HepG2 (cell line): ENCODE results near the gene RTBDN. TPM values are rescaled to one million over a fixed set of nuclear protein-coding genes. Genes with fewer than 3 reads are reported as not detected.

ENCODE experiments used
- ATF1 ChIP-seq: IDR thresholded peaks from 2 replicates; pipeline ENCODE4 v1.6.1; 2016; ENCODE audit warnings: mild to moderate bottlenecking, control low read depth
- MED13 ChIP-seq: sonication (generic); formaldehyde crosslinking; IDR thresholded peaks from 2 replicates; pipeline ENCODE4 v1.5.0; 2020; ENCODE audit warnings: missing genetic modification reagents
- NFE2L2 ChIP-seq: fragments of 150-350 bp; IDR thresholded peaks from 2 replicates; pipeline ENCODE4 v1.6.1; 2014; ENCODE audit warnings: low read length
- SRSF9 ChIP-seq: fragments of 200-400 bp; formaldehyde crosslinking; IDR thresholded peaks from 2 replicates; pipeline ENCODE4 v1.6.1; 2018; ENCODE audit warnings: borderline replicate concordance, mild to moderate bottlenecking, low read depth, low read length; ENCODE audit not compliant: insufficient read depth, poor library complexity, severe bottlenecking
- ZIK1 ChIP-seq: sonication (generic); formaldehyde crosslinking; IDR thresholded peaks from 2 replicates; pipeline ENCODE4 v1.5.0; 2020; ENCODE audit warnings: mild to moderate bottlenecking, low read depth, missing genetic modification reagents, borderline replicate concordance
- ZKSCAN8 ChIP-seq: IDR thresholded peaks from 2 replicates; pipeline ENCODE4 v1.6.1; 2016; ENCODE audit warnings: borderline replicate concordance, missing genetic modification reagents, missing compliant biosample characterization
- ZNF180 ChIP-seq: sonication (generic); formaldehyde crosslinking; IDR thresholded peaks from 2 replicates; pipeline ENCODE4 v1.4.0; 2020; ENCODE audit warnings: low read depth, missing genetic modification reagents, borderline replicate concordance
- ZNF343 ChIP-seq: sonication (generic); formaldehyde crosslinking; IDR thresholded peaks from 2 replicates; pipeline ENCODE4 v1.4.0; 2020; ENCODE audit warnings: mild to moderate bottlenecking, missing genetic modification reagents
- ZNF552 ChIP-seq: sonication (generic); formaldehyde crosslinking; IDR thresholded peaks from 2 replicates; pipeline ENCODE4 v1.9.0; 2022; ENCODE audit warnings: missing genetic modification reagents, mild to moderate bottlenecking, borderline replicate concordance
- polyA plus RNA-seq, 8 experiments: library from polyadenylated mRNA; depleted of rRNA in 3 of 8; stranded (reverse) in 7 of 8; unstranded in 1 of 8; fragments of >200 nt; fragmentation: Illumina TruSeq in 4 of 8; extraction: Trizol in 4 of 8; gene quantifications; 2 replicates each; pipeline versions ENCODE4 v1.2.1 to v1.2.3, GENCODE V29; 2011 to 2016; ENCODE audit warnings: low read depth in 4 of 8, missing spikeins in 1 of 8, mixed read lengths in 1 of 8; ENCODE audit not compliant: insufficient read depth in 1 of 8
- total RNA-seq, 5 experiments: library from RNA; depleted of rRNA; stranded (reverse); fragments of >200 nt; fragmentation: Illumina TruSeq; extraction: Trizol; gene quantifications; 2 replicates each; pipeline ENCODE4 v1.2.3, GENCODE V29; 2016; ENCODE audit warnings: low read depth in 1 of 5
- TF ChIP-seq, protein P1 (sequence below): sonication (generic); formaldehyde crosslinking; IDR thresholded peaks from 2 replicates; pipeline ENCODE4 v1.5.1; 2020; ENCODE audit warnings: mild to moderate bottlenecking, missing genetic modification reagents, moderate library complexity
- TF ChIP-seq, protein P2 (sequence below): sonication (generic); formaldehyde crosslinking; IDR thresholded peaks from 2 replicates; pipeline ENCODE4 v1.8.1; 2023; ENCODE audit warnings: mild to moderate bottlenecking, missing genetic modification reagents
- TF ChIP-seq, protein P3 (sequence below): sonication (generic); formaldehyde crosslinking; IDR thresholded peaks from 2 replicates; pipeline ENCODE4 v1.8.1; 2023; ENCODE audit warnings: missing genetic modification reagents, inconsistent platforms, borderline replicate concordance
- TF ChIP-seq, protein P4 (sequence below): sonication (generic); formaldehyde crosslinking; IDR thresholded peaks from 2 replicates; pipeline ENCODE4 v1.4.0; 2020; ENCODE audit warnings: missing genetic modification reagents
- TF ChIP-seq, protein P5 (sequence below): sonication (generic); formaldehyde crosslinking; IDR thresholded peaks from 2 replicates; pipeline ENCODE4 v1.8.1; 2023; ENCODE audit warnings: missing genetic modification reagents, mild to moderate bottlenecking, borderline replicate concordance
- TF ChIP-seq, protein P6 (sequence below): sonication (generic); formaldehyde crosslinking; IDR thresholded peaks from 2 replicates; pipeline ENCODE4 v1.4.0; 2020; ENCODE audit warnings: missing genetic modification reagents
- TF ChIP-seq, protein P7 (sequence below): sonication (generic); formaldehyde crosslinking; IDR thresholded peaks from 2 replicates; pipeline ENCODE4 v1.4.0; 2020; ENCODE audit warnings: missing genetic modification reagents; ENCODE audit errors: not compliant biosample characterization
- TF ChIP-seq, protein P8 (sequence below): sonication (generic); formaldehyde crosslinking; IDR thresholded peaks from 2 replicates; pipeline ENCODE4 v1.4.0; 2020; ENCODE audit warnings: missing genetic modification reagents

RTBDN gene
- total and polyA plus RNA-seq, 2 of the 13 experiments (the other 11 are each of a cell fraction or from before 2014, with no cell fraction given), result 0.27 to 0.48 TPM

DNA sequence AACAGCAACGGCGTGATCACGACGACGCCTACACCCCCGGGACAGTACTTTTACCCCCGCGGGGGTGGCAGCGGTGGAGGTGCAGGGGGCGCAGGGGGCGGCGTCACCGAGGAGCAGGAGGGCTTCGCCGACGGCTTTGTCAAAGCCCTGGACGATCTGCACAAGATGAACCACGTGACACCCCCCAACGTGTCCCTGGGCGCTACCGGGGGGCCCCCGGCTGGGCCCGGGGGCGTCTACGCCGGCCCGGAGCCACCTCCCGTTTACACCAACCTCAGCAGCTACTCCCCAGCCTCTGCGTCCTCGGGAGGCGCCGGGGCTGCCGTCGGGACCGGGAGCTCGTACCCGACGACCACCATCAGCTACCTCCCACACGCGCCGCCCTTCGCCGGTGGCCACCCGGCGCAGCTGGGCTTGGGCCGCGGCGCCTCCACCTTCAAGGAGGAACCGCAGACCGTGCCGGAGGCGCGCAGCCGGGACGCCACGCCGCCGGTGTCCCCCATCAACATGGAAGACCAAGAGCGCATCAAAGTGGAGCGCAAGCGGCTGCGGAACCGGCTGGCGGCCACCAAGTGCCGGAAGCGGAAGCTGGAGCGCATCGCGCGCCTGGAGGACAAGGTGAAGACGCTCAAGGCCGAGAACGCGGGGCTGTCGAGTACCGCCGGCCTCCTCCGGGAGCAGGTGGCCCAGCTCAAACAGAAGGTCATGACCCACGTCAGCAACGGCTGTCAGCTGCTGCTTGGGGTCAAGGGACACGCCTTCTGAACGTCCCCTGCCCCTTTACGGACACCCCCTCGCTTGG is 42.1 kb downstream of the RTBDN start (continued):
- TF ChIP-seq, protein P1, sequence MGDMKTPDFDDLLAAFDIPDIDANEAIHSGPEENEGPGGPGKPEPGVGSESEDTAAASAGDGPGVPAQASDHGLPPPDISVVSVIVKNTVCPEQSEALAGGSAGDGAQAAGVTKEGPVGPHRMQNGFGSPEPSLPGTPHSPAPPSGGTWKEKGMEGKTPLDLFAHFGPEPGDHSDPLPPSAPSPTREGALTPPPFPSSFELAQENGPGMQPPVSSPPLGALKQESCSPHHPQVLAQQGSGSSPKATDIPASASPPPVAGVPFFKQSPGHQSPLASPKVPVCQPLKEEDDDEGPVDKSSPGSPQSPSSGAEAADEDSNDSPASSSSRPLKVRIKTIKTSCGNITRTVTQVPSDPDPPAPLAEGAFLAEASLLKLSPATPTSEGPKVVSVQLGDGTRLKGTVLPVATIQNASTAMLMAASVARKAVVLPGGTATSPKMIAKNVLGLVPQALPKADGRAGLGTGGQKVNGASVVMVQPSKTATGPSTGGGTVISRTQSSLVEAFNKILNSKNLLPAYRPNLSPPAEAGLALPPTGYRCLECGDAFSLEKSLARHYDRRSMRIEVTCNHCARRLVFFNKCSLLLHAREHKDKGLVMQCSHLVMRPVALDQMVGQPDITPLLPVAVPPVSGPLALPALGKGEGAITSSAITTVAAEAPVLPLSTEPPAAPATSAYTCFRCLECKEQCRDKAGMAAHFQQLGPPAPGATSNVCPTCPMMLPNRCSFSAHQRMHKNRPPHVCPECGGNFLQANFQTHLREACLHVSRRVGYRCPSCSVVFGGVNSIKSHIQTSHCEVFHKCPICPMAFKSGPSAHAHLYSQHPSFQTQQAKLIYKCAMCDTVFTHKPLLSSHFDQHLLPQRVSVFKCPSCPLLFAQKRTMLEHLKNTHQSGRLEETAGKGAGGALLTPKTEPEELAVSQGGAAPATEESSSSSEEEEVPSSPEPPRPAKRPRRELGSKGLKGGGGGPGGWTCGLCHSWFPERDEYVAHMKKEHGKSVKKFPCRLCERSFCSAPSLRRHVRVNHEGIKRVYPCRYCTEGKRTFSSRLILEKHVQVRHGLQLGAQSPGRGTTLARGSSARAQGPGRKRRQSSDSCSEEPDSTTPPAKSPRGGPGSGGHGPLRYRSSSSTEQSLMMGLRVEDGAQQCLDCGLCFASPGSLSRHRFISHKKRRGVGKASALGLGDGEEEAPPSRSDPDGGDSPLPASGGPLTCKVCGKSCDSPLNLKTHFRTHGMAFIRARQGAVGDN (CRISPR knock-in tag), result peak; percentile 94
- TF ChIP-seq, protein P2, sequence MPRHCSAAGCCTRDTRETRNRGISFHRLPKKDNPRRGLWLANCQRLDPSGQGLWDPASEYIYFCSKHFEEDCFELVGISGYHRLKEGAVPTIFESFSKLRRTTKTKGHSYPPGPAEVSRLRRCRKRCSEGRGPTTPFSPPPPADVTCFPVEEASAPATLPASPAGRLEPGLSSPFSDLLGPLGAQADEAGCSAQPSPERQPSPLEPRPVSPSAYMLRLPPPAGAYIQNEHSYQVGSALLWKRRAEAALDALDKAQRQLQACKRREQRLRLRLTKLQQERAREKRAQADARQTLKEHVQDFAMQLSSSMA (CRISPR knock-in tag), result no peak
- TF ChIP-seq ATF1 (CRISPR knock-in tag) (no peak), ZNF180 (CRISPR knock-in tag) (no peak), NFE2L2 (no peak), MED13 (CRISPR knock-in tag) (no peak), ZIK1 (CRISPR knock-in tag) (no peak), ZKSCAN8 (CRISPR knock-in tag) (no peak; the same call in 1 of the 2 replicates), SRSF9 (no peak), ZNF552 (CRISPR knock-in tag) (peak; percentile 58; the same call in 1 of the 2 replicates), ZNF343 (no peak)
- TF ChIP-seq, protein P3, sequence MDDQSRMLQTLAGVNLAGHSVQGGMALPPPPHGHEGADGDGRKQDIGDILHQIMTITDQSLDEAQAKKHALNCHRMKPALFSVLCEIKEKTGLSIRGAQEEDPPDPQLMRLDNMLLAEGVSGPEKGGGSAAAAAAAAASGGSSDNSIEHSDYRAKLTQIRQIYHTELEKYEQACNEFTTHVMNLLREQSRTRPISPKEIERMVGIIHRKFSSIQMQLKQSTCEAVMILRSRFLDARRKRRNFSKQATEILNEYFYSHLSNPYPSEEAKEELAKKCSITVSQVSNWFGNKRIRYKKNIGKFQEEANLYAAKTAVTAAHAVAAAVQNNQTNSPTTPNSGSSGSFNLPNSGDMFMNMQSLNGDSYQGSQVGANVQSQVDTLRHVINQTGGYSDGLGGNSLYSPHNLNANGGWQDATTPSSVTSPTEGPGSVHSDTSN (CRISPR knock-in tag), result 0 out of 2 replicates have a peak, but pooled peaks have one; percentile 10
- TF ChIP-seq, protein P4, sequence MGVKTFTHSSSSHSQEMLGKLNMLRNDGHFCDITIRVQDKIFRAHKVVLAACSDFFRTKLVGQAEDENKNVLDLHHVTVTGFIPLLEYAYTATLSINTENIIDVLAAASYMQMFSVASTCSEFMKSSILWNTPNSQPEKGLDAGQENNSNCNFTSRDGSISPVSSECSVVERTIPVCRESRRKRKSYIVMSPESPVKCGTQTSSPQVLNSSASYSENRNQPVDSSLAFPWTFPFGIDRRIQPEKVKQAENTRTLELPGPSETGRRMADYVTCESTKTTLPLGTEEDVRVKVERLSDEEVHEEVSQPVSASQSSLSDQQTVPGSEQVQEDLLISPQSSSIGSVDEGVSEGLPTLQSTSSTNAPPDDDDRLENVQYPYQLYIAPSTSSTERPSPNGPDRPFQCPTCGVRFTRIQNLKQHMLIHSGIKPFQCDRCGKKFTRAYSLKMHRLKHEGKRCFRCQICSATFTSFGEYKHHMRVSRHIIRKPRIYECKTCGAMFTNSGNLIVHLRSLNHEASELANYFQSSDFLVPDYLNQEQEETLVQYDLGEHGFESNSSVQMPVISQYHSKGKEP, result no peak
- TF ChIP-seq, protein P5, sequence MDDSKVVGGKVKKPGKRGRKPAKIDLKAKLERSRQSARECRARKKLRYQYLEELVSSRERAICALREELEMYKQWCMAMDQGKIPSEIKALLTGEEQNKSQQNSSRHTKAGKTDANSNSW, result no peak
- TF ChIP-seq, protein P6, sequence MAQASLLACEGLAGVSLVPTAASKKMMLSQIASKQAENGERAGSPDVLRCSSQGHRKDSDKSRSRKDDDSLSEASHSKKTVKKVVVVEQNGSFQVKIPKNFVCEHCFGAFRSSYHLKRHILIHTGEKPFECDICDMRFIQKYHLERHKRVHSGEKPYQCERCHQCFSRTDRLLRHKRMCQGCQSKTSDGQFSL, result no peak; the same call in 1 of the 2 replicates
- TF ChIP-seq, protein P7, sequence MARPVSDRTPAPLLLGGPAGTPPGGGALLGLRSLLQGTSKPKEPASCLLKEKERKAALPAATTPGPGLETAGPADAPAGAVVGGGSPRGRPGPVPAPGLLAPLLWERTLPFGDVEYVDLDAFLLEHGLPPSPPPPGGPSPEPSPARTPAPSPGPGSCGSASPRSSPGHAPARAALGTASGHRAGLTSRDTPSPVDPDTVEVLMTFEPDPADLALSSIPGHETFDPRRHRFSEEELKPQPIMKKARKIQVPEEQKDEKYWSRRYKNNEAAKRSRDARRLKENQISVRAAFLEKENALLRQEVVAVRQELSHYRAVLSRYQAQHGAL (CRISPR knock-in tag), result peak; percentile 31
- TF ChIP-seq, protein P8, sequence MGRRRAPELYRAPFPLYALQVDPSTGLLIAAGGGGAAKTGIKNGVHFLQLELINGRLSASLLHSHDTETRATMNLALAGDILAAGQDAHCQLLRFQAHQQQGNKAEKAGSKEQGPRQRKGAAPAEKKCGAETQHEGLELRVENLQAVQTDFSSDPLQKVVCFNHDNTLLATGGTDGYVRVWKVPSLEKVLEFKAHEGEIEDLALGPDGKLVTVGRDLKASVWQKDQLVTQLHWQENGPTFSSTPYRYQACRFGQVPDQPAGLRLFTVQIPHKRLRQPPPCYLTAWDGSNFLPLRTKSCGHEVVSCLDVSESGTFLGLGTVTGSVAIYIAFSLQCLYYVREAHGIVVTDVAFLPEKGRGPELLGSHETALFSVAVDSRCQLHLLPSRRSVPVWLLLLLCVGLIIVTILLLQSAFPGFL (CRISPR knock-in tag), result no peak
